Peyer's patch (tissue), 4 donors: ENCODE results near the gene ETNK1.

Experiments used
- POLR2A ChIP-seq, 2 donors: fragments of 450-650 bp; IDR thresholded peaks; one replicate each; pipeline ENCODE4 v1.5.1; 2017; ENCODE audit warnings: antibody characterized with exemption in 2 of 2, mild to moderate bottlenecking in 2 of 2, moderate library complexity in 2 of 2
- TF ChIP-seq, protein P1 (sequence below), 6 experiments: fragments of 450-650 bp in 4 of 6; fragments of 200-600 bp in 2 of 6; sonication (generic) in 1 of 6; IDR thresholded peaks; one replicate each; pipeline ENCODE4 v1.5.1; 2017 to 2019; ENCODE audit warnings: antibody characterized with exemption in 6 of 6, mild to moderate bottlenecking in 3 of 6, moderate library complexity in 1 of 6

GRCh38 chr12:22712083-22712482 lies 87.1 kb downstream of the ETNK1 start:
- TF ChIP-seq POLR2A (IDR thresholded peaks at IDR 0.05) = no peak
- TF ChIP-seq, protein P1, sequence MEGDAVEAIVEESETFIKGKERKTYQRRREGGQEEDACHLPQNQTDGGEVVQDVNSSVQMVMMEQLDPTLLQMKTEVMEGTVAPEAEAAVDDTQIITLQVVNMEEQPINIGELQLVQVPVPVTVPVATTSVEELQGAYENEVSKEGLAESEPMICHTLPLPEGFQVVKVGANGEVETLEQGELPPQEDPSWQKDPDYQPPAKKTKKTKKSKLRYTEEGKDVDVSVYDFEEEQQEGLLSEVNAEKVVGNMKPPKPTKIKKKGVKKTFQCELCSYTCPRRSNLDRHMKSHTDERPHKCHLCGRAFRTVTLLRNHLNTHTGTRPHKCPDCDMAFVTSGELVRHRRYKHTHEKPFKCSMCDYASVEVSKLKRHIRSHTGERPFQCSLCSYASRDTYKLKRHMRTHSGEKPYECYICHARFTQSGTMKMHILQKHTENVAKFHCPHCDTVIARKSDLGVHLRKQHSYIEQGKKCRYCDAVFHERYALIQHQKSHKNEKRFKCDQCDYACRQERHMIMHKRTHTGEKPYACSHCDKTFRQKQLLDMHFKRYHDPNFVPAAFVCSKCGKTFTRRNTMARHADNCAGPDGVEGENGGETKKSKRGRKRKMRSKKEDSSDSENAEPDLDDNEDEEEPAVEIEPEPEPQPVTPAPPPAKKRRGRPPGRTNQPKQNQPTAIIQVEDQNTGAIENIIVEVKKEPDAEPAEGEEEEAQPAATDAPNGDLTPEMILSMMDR (IDR thresholded peaks at IDR 0.05) = no peak
